HG03196 (cell line): ENCODE results near the gene PRKAR1A.

Experiments
- ATAC-seq: cut with Tn5 transposase; IDR thresholded peaks from one replicate; pipeline ENCODE4 v1.9.1; 2021; ENCODE audit not compliant: unreplicated experiment

The PRKAR1A gene

DNA sequence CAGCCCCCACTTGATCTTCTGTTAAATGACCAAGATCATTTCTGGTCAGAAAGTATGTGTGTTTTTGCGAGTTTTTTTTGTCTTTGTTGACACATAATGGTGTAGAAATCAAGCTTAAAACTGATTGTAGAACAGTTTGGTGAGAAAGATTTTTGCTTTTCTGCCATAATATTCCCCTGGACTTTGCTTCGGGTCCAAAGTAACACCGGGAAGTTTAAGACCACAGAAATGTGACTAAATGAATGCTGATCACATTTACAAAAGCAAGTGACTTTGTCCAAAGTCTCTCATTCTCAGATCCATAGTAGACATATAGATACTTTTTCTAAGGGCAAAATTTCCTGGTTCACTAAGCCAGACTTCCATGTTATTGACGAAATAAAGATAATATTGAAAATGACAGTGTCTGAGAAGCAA, 86.3 kb downstream of the PRKAR1A start:
- ATAC-seq = no peak

DNA sequence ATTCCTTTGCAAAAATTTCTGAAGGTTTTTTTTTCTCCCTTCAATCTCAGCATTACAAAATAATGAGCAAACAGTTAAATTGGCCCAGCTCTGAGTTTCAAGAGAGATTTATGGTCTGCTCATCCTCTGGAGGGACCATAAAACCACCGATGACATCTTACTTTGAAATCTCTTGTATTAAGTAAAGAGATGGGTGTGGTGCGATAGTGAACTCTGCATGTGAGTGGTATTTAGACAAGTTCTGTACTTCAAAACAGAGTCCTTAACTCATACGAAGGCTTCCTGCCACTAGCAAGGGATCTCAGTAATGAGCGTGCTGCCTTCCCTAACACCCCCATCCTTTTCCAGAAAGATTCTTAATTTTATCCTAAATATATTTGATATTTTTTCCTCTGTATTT, 86.9 kb downstream of the PRKAR1A start:
- ATAC-seq = no peak

DNA sequence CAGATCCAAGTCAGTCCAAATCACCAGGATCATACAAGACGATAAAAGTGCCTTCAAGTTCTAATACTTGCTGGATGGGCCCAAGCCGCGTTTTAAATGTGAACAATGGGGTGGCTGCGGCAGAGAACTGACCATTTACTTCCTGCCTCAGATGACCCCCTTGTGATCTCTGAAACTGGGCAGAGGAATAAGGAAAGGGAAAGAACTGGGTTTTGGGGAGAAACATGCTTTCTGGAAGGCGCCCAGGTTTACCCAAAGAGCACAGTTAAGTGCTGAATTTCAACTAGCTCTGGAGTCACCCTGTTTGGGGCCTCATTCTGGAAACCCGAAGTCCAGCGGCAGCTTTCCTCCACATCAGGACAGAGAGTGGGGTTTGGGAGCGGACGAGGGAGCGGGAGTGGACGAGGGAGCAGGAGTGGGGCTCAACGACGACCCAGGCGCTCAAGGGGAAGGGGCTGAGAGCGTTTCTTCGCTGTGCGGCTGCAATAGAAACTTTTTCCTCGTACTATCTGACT, 87.4 kb downstream of the PRKAR1A start:
- ATAC-seq = no peak

- ATAC-seq = no peak
Measured at GRCh38 chr17:68600067-68600930, 88.1 kb downstream of the PRKAR1A start.
